Stimulated activated naive B cell treated with anti-CD40 and anti-IgM and Interleukin-4, amounts not matched to agents 10 μg/mL and 1 μg/mL and 100 μg/mL, for 72 hours (primary cell): Measurements from ENCODE around the gene ELP4.
"Not testable (repeated sequence)": the region's sequence is repeated elsewhere in the genome, so short reads cannot be mapped to it uniquely, and the experiment has no call there.

ENCODE experiments used
- ATAC-seq, 2 donors: fragments of 150-1000 bp; cut with Tn5 transposase; replicated peaks; 2 replicates each; pipeline ENCODE4 v1.10.0; 2021; ENCODE audit warnings: moderate library complexity in 1 of 2
- DNase-seq: peaks from one replicate; pipeline ENCODE4 v3.0.0; 2021
- H3K27ac Mint-ChIP-seq: one replicate; pipeline ENCODE4 v1.8.0; 2022; ENCODE audit warnings: mild to moderate bottlenecking, mixed read lengths
- H3K27me3 Mint-ChIP-seq, 2 donors: one replicate each; pipeline ENCODE4 v1.8.0; 2022; ENCODE audit warnings: mixed read lengths in 2 of 2
- H3K36me3 Mint-ChIP-seq, 2 donors: one replicate each; pipeline ENCODE4 v1.8.0; 2022; ENCODE audit warnings: mixed read lengths in 2 of 2, mild to moderate bottlenecking in 1 of 2
- H3K4me1 Mint-ChIP-seq, 2 donors: one replicate each; pipeline ENCODE4 v1.8.0; 2022; ENCODE audit warnings: mixed read lengths in 2 of 2, mild to moderate bottlenecking in 1 of 2
- H3K4me3 Mint-ChIP-seq, 2 donors: one replicate each; pipeline ENCODE4 v1.8.0; 2022; ENCODE audit warnings: mild to moderate bottlenecking in 2 of 2, mixed read lengths in 2 of 2, moderate library complexity in 1 of 2
- H3K9me3 Mint-ChIP-seq, 2 donors: one replicate each; pipeline ENCODE4 v1.8.0; 2022; ENCODE audit warnings: mixed read lengths in 2 of 2, mild to moderate bottlenecking in 1 of 2

The ELP4 gene

GRCh38 chr11:31500560-31500959, 9.0 kb upstream of the ELP4 start:
- Mint-ChIP-seq H3K36me3 (peaks cover 15 to 30% of the 10 kb centered on the region in 2 donors), H3K27ac (no peak overlapping the region), H3K9me3 (no peaks in the 10 kb centered on the region), H3K4me3 (no peak overlapping the region), H3K4me1 (peaks cover 5 to 11% of the 10 kb centered on the region in 2 donors), H3K27me3 (no peaks in the 10 kb centered on the region)
- DNase-seq (no peak), ATAC-seq (no peak)

GRCh38 chr11:31509051-31509428, 527 bp upstream of the ELP4 start:
- Mint-ChIP-seq H3K27ac (peak overlapping the region; percentile 96), H3K4me3 (peak overlapping the region; percentile 96 to 98), H3K9me3 (no peaks in the 10 kb centered on the region), H3K36me3 (peaks cover 8 to 14% of the 10 kb centered on the region in 2 donors), H3K4me1 (peaks cover 17 to 43% of the 10 kb centered on the region in 2 donors), H3K27me3 (no peaks in the 10 kb centered on the region)
- ATAC-seq (peak; percentile 8 to 14), DNase-seq (no peak)

GRCh38 chr11:31512117-31512516, 2.5 kb downstream of the ELP4 start:
- Mint-ChIP-seq H3K9me3 (no peaks in the 10 kb centered on the region), H3K27ac (no peak overlapping the region)
- no peak for ATAC-seq

GRCh38 chr11:31521497-31522150, 12.1 kb downstream of the ELP4 start:
- Mint-ChIP-seq H3K4me3 (no peak overlapping the region), H3K4me1 (no peaks in the 10 kb centered on the region), H3K36me3 (peaks cover 3 to 7% of the 10 kb centered on the region in 2 donors), H3K27ac (no peak overlapping the region), H3K9me3 (no peaks in the 10 kb centered on the region), H3K27me3 (no peaks in the 10 kb centered on the region)
- ATAC-seq (no peak), DNase-seq (no peak)

More at GRCh38 chr11:31512117-31512516, 2.5 kb downstream of the ELP4 start:
- no peak overlapping the region for H3K4me3 Mint-ChIP-seq
- no peak for DNase-seq
- peaks cover 10 to 27% of the 10 kb centered on the region in 2 donors for H3K4me1 Mint-ChIP-seq
- H3K27me3 Mint-ChIP-seq, result no peaks in the 10 kb centered on the region
- H3K36me3 Mint-ChIP-seq, result peaks cover 0 to 3% of the 10 kb centered on the region in 2 donors

GRCh38 chr11:31529189-31529588, 19.6 kb downstream of the ELP4 start:
- ATAC-seq, result no peak
- Mint-ChIP-seq H3K4me1 (peaks cover 0 to 3% of the 10 kb centered on the region in 2 donors), H3K36me3 (peaks cover 8 to 13% of the 10 kb centered on the region in 2 donors), H3K27ac (no peak overlapping the region), H3K27me3 (no peaks in the 10 kb centered on the region), H3K9me3 (peaks cover 0 to 1% of the 10 kb centered on the region in 2 donors), H3K4me3 (no peak overlapping the region)
- DNase-seq, result no peak

- Mint-ChIP-seq H3K9me3 (peaks cover 0 to 1% of the 10 kb centered on the region in 2 donors), H3K27me3 (no peaks in the 10 kb centered on the region), H3K36me3 (peaks cover 6 to 9% of the 10 kb centered on the region in 2 donors), H3K4me3 (no peak overlapping the region), H3K4me1 (peaks cover 0 to 3% of the 10 kb centered on the region in 2 donors), H3K27ac (no peak overlapping the region)
- ATAC-seq, result peak in 1 of 2 donors; percentile 52
- no peak for DNase-seq
Measured at GRCh38 chr11:31529701-31530100, 20.1 kb downstream of the ELP4 start.

GRCh38 chr11:31531293-31531692, 21.7 kb downstream of the ELP4 start:
- ATAC-seq, result no peak
- H3K9me3 Mint-ChIP-seq, result peaks cover 0 to 1% of the 10 kb centered on the region in 2 donors
- no peak overlapping the region for H3K4me3 Mint-ChIP-seq
- no peaks in the 10 kb centered on the region for H3K27me3 Mint-ChIP-seq
- no peak for DNase-seq
- no peak overlapping the region for H3K27ac Mint-ChIP-seq
- H3K4me1 Mint-ChIP-seq, result peaks cover 0 to 3% of the 10 kb centered on the region in 2 donors
- peaks cover 10 to 13% of the 10 kb centered on the region in 2 donors for H3K36me3 Mint-ChIP-seq

- DNase-seq (no peak), ATAC-seq (no peak)
- no peak overlapping the region for H3K27ac Mint-ChIP-seq
- H3K4me3 Mint-ChIP-seq, result no peak overlapping the region
- H3K36me3 Mint-ChIP-seq, result peaks cover 18 to 21% of the 10 kb centered on the region in 2 donors
- peaks cover 3 to 5% of the 10 kb centered on the region in 2 donors for H3K9me3 Mint-ChIP-seq
- H3K4me1 Mint-ChIP-seq, result peaks cover 1 to 5% of the 10 kb centered on the region in 2 donors
- H3K27me3 Mint-ChIP-seq, result no peaks in the 10 kb centered on the region
Measured at GRCh38 chr11:31535479-31535878, 25.9 kb downstream of the ELP4 start.

GRCh38 chr11:31542862-31543261, 33.3 kb downstream of the ELP4 start:
- no peak overlapping the region for H3K4me3 Mint-ChIP-seq
- H3K27me3 Mint-ChIP-seq, result no peaks in the 10 kb centered on the region
- no peak for DNase-seq
- H3K4me1 Mint-ChIP-seq, result no peaks in the 10 kb centered on the region
- no peak overlapping the region for H3K27ac Mint-ChIP-seq
- H3K9me3 Mint-ChIP-seq, result peaks cover 4 to 8% of the 10 kb centered on the region in 2 donors
- H3K36me3 Mint-ChIP-seq, result peaks cover 26 to 39% of the 10 kb centered on the region in 2 donors
- no peak for ATAC-seq

GRCh38 chr11:31555938-31556337, 46.4 kb downstream of the ELP4 start:
- H3K27me3 Mint-ChIP-seq, result no peaks in the 10 kb centered on the region
- no peak for ATAC-seq
- no peak overlapping the region for H3K4me3 Mint-ChIP-seq
- H3K4me1 Mint-ChIP-seq, result no peaks in the 10 kb centered on the region
- no peak overlapping the region for H3K27ac Mint-ChIP-seq
- no peaks in the 10 kb centered on the region for H3K9me3 Mint-ChIP-seq
- H3K36me3 Mint-ChIP-seq, result peaks cover 4 to 10% of the 10 kb centered on the region in 2 donors
- DNase-seq, result no peak

- H3K4me1 Mint-ChIP-seq, result no peaks in the 10 kb centered on the region
- no peak overlapping the region for H3K27ac Mint-ChIP-seq
- DNase-seq (no peak), ATAC-seq (no peak)
- H3K36me3 Mint-ChIP-seq, result peaks cover 4 to 7% of the 10 kb centered on the region in 2 donors
- no peaks in the 10 kb centered on the region for H3K9me3 Mint-ChIP-seq
- no peaks in the 10 kb centered on the region for H3K27me3 Mint-ChIP-seq
- no peak overlapping the region for H3K4me3 Mint-ChIP-seq
Measured at GRCh38 chr11:31558001-31558400, 48.4 kb downstream of the ELP4 start.

GRCh38 chr11:31560842-31561476, 51.4 kb downstream of the ELP4 start:
- ATAC-seq (no peak), DNase-seq (no peak)
- H3K4me1 Mint-ChIP-seq, result no peaks in the 10 kb centered on the region
- peaks cover 0 to 3% of the 10 kb centered on the region in 2 donors for H3K9me3 Mint-ChIP-seq
- peaks cover 3 to 11% of the 10 kb centered on the region in 2 donors for H3K36me3 Mint-ChIP-seq
- H3K27ac Mint-ChIP-seq, result no peak overlapping the region
- H3K4me3 Mint-ChIP-seq, result no peak overlapping the region
- H3K27me3 Mint-ChIP-seq, result no peaks in the 10 kb centered on the region

- H3K27me3 Mint-ChIP-seq, ATAC-seq, H3K4me1 Mint-ChIP-seq, DNase-seq, H3K27ac Mint-ChIP-seq, H3K4me3 Mint-ChIP-seq: not testable (repeated sequence)
- Mint-ChIP-seq H3K9me3 (peaks cover 0 to 11% of the 10 kb centered on the region in 2 donors), H3K36me3 (peaks cover 19 to 36% of the 10 kb centered on the region in 2 donors)
Measured at GRCh38 chr11:31564517-31564916, 55.0 kb downstream of the ELP4 start.

- not testable (repeated sequence) for H3K27me3 Mint-ChIP-seq, H3K4me1 Mint-ChIP-seq, ATAC-seq, DNase-seq, H3K27ac Mint-ChIP-seq, H3K4me3 Mint-ChIP-seq
- Mint-ChIP-seq H3K9me3 (peaks cover 8 to 19% of the 10 kb centered on the region in 2 donors), H3K36me3 (peaks cover 22 to 40% of the 10 kb centered on the region in 2 donors)
Measured at GRCh38 chr11:31574133-31574532, 64.6 kb downstream of the ELP4 start.

GRCh38 chr11:31575764-31576163, 66.2 kb downstream of the ELP4 start:
- H3K4me3 Mint-ChIP-seq, H3K4me1 Mint-ChIP-seq, H3K27me3 Mint-ChIP-seq, H3K27ac Mint-ChIP-seq, ATAC-seq, DNase-seq: not testable (repeated sequence)
- H3K9me3 Mint-ChIP-seq, result peaks cover 8 to 14% of the 10 kb centered on the region in 2 donors
- peaks cover 18 to 30% of the 10 kb centered on the region in 2 donors for H3K36me3 Mint-ChIP-seq
